ENCODE results near the gene FARP2.
A peak's percentile ranks its signal among the peaks of the same experiment; 100 is the strongest.

The FARP2 gene

DNA sequence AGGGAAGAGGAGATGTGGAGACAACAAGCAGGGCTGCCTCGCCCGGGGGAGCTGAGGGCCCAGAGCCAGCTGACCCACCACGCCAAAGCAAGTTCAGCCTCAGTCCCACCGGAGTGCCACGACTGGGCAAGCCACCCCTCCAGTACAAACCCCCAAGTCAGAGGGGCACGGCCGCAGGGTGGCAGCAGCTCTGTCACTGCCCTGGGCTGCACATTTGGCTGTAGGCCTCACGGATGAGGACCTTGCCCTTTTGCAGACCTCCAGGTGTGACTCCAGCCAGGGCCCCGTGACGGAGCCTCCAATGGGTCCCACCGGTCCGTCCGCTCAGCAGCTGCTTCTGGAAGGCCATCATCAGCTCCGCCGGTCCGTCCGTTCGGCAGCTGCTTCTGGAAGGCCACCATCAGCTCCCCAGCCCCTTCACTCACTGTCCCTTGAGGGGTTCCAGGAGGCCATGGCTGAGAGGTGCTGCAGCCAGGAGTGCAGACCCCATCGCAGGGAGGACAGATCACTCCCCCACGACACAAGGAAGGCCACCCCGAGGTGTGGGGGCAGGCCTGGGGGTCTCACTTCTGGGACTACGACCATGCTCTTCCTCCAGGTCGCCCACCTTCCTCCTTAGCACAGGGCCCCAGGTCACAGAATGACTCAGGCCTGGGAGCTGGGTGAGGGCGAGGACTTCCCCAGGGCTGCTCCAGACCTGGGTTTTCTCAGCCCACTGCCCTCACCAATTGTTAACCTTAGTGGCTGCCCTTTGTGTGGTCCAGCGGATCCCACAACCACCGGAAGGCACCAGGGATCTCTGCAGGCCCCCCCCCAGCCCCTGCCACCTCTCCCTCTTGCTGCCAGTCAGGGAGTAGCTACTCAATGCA lies 176.9 kb downstream of the FARP2 start:
- no peaks in the 10 kb centered on the region for H3K4me1 ChIP-seq (ENCODE audit: control insufficient read depth in 1 of 2, insufficient read depth in 2 of 2, low read length in 2 of 2)

DNA sequence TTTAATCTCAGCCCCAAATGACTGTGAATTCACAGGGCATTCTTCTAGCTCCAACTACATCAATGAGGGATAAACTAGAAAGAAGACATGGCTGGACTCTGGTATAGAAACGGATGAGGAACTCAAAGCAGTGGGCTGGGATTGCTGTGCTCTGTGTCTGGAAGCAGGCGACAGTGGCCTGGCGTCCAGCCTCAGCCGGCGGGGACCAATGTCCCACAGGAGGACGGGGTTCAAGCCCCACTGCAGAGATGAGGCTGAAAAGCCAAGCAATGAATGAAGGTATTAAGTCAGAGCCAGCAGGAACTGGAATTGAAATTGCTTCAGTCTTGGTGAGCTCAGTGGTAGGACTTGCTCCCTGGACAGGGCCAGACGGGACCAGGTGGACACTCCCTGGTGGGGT lies 178.2 kb downstream of the FARP2 start:
- Histone ChIP-seq H3K4me1 (ENCODE audit: control insufficient read depth in 1 of 2, insufficient read depth in 2 of 2, low read length in 2 of 2) (no peaks in the 10 kb centered on the region), H3K36me3 (ENCODE audit: control insufficient read depth in 1 of 2, insufficient read depth in 2 of 2, low read length in 2 of 2) (no peaks in the 10 kb centered on the region), H3K9me3 (ENCODE audit: control insufficient read depth in 1 of 2, low read length in 2 of 2) (no peaks in the 10 kb centered on the region), H3K27me3 (ENCODE audit: low read depth, low read length) (peaks cover 4% of the 10 kb centered on the region), H3K4me3 (ENCODE audit: low read depth in 1 of 2, low read length in 2 of 2) (no peak overlapping the region), H3K27ac (ENCODE audit: low read length) (no peak overlapping the region)

More for the DNA sequence above, 176.9 kb downstream of the FARP2 start:
- no peak overlapping the region for H3K4me3 ChIP-seq (ENCODE audit: low read depth in 1 of 2, low read length in 2 of 2)
- no peak overlapping the region for H3K27ac ChIP-seq (ENCODE audit: low read length)
- no peaks in the 10 kb centered on the region for H3K27me3 ChIP-seq (ENCODE audit: low read depth, low read length)
- no peaks in the 10 kb centered on the region for H3K9me3 ChIP-seq (ENCODE audit: control insufficient read depth in 1 of 2, low read length in 2 of 2)
- no peaks in the 10 kb centered on the region for H3K36me3 ChIP-seq (ENCODE audit: control insufficient read depth in 1 of 2, insufficient read depth in 2 of 2, low read length in 2 of 2)

DNA sequence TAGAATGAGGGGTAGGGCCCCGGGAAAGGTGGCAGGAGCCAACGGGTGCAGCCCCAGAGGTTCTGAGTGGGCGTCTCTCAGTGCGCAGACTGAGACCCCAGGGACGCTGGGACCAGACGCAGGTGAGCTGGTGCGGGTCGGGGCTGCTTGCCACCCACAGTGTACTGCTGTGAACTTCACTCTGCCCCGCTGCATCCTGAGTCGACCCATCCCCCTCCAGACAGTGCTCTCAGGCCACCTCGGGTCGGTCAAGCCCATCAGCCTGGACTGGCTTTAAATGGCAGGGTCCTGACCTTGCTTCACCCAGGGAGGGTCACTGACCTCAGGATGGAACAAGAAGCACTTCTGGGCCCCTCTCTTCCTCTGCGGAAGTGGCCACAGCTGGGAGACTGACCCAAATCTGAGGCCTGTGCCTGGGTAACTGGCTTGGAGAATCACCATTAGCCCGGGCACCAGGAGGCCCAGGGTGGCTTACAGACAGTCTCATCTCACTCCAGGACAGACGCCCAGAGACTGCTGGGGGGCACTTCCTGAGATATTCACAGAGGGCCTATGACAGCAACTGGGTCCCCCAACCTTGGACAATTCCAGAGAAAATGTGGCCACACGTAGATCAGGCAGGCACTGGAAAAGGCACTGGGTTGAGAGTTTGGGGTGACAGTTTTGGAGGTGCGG lies 178.8 kb downstream of the FARP2 start:
- no peak overlapping the region for H3K27ac ChIP-seq (ENCODE audit: low read length)
- H3K4me3 ChIP-seq (ENCODE audit: low read depth in 1 of 2, low read length in 2 of 2): no peak overlapping the region
- H3K9me3 ChIP-seq (ENCODE audit: control insufficient read depth in 1 of 2, low read length in 2 of 2): no peaks in the 10 kb centered on the region
- H3K36me3 ChIP-seq (ENCODE audit: control insufficient read depth in 1 of 2, insufficient read depth in 2 of 2, low read length in 2 of 2): no peaks in the 10 kb centered on the region
- peaks cover 4% of the 10 kb centered on the region for H3K27me3 ChIP-seq (ENCODE audit: low read depth, low read length)
- no peaks in the 10 kb centered on the region for H3K4me1 ChIP-seq (ENCODE audit: control insufficient read depth in 1 of 2, insufficient read depth in 2 of 2, low read length in 2 of 2)

DNA sequence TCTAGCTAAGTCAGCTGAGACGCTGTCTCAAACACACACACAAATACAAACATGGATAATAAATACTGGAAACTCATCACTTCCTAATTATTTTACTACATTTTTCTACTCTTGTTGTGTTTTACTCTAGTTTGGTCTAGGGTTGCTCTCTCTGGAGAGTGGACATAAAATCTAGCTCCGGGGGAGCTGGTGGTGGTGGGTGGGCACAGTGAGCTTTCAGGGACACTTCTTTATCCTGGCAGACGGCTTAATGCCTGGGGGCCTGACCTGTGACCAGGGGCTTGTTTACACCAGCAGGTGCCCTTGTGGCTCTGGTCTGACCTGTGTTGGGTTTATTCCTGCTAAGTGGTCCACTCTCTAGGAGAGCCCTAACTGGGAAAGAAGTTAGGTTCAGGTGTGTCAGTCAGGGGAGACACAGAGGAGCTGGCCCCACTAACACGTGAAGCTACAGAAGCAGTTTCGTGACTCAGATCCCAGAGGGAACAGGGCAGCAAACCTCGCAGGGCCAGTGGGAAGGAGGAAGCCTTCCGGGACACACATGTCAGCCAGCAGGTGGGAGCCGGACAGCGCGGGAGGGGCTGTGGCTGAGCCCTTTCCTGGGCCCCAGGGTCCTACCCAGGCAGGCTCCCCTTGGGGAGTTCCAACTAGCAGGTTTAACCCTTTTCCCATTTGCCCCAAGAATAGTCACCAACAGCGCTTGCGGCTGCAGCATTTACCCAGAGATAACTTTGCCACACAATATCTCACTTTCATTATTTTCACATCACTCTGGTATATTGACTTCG lies 180.0 kb downstream of the FARP2 start:
- Histone ChIP-seq H3K4me3 (ENCODE audit: low read depth in 1 of 2, low read length in 2 of 2) (no peak overlapping the region), H3K36me3 (ENCODE audit: control insufficient read depth in 1 of 2, insufficient read depth in 2 of 2, low read length in 2 of 2) (no peaks in the 10 kb centered on the region), H3K9me3 (ENCODE audit: control insufficient read depth in 1 of 2, low read length in 2 of 2) (no peaks in the 10 kb centered on the region), H3K27me3 (ENCODE audit: low read depth, low read length) (peaks cover 4% of the 10 kb centered on the region), H3K4me1 (ENCODE audit: control insufficient read depth in 1 of 2, insufficient read depth in 2 of 2, low read length in 2 of 2) (peaks cover 0 to 8% of the 10 kb centered on the region in 2 donors), H3K27ac (ENCODE audit: low read length) (no peak overlapping the region)

DNA sequence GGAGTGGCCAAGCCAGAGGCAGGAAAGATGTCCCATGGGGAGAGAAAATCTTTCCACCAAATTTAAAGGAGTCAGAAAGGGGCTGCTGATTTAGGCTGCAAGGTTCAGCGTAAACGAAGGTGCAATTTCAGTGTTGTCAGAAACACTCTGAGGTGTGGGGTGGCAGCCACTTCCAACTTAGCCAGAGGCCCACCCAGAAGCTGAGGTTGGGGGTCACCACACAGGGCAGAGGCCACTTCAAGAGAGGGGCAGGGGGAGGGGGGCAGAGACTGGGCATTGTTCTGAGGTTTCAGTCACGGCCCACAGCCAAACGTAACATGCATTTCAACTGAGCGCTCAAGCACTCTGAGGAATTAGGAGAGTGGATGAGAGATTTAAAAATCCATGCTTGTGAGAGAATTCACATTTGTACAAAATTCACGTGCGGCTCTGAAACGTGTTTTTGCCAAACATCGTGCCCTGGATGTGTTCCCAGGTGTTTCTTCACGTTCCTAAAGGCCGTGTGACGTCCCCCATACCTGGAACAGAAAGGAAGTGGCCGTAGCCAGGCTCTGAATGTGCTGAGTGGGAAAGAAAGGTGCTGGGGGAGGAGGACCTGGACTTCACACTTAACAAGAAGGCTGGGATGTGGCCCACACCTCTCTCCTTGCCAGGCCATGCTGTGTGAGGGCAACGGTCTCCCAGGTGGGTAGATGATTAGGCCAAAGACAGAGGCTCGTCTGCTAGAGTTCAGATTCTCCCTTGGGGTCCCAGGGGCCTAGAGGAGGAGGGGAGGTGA lies 182.9 kb downstream of the FARP2 start:
- no peaks in the 10 kb centered on the region for H3K36me3 ChIP-seq (ENCODE audit: control insufficient read depth in 1 of 2, insufficient read depth in 2 of 2, low read length in 2 of 2)
- H3K27me3 ChIP-seq (ENCODE audit: low read depth, low read length): peaks cover 12% of the 10 kb centered on the region
- peaks cover 0 to 15% of the 10 kb centered on the region in 2 donors for H3K4me1 ChIP-seq (ENCODE audit: control insufficient read depth in 1 of 2, insufficient read depth in 2 of 2, low read length in 2 of 2)
- H3K27ac ChIP-seq (ENCODE audit: low read length): no peak overlapping the region
- no peak overlapping the region for H3K4me3 ChIP-seq (ENCODE audit: low read depth in 1 of 2, low read length in 2 of 2)
- no peaks in the 10 kb centered on the region for H3K9me3 ChIP-seq (ENCODE audit: control insufficient read depth in 1 of 2, low read length in 2 of 2)

DNA sequence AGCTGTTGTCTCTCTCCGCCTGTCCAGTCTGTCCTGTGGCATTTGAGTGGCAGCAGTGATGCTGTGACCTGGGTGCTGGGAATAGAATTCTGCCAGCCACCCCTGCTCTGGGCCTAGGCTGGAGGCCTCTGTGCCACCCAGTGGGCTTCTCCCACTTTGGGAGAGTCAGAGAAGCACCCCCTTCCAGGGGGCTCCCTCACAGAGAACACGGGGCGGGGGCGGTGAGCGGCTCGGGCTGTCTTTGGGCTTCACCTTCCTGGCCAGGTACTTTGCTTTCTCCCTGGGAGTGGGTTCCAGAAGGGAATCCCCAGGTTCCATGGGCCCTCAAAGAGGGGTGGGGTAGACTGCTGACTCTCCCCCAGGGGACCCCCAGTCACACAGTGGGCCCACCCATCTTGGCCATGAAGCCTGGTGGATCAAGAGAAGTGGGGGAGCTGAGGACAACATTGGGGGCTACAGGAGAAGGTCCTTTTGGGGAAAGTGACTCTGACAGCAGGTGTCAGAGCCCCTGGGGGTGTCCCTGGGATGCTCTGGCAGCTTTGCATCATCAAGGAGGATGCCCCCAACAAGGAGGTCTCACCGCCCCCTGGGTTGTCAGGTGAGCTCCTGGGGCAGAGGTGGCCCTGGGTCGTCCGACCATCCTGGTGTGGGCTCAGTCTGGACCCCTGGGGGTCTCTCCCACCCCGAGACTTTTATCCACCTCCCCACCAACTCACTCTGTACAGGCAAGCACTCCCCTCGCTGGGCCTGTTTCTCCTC lies 183.7 kb downstream of the FARP2 start:
- Histone ChIP-seq H3K27me3 (ENCODE audit: low read depth, low read length) (peaks cover 12% of the 10 kb centered on the region), H3K4me3 (ENCODE audit: low read depth in 1 of 2, low read length in 2 of 2) (no peak overlapping the region), H3K36me3 (ENCODE audit: control insufficient read depth in 1 of 2, insufficient read depth in 2 of 2, low read length in 2 of 2) (no peaks in the 10 kb centered on the region), H3K27ac (ENCODE audit: low read length) (no peak overlapping the region), H3K9me3 (ENCODE audit: control insufficient read depth in 1 of 2, low read length in 2 of 2) (no peaks in the 10 kb centered on the region), H3K4me1 (ENCODE audit: control insufficient read depth in 1 of 2, insufficient read depth in 2 of 2, low read length in 2 of 2) (peaks cover 0 to 15% of the 10 kb centered on the region in 2 donors)

DNA sequence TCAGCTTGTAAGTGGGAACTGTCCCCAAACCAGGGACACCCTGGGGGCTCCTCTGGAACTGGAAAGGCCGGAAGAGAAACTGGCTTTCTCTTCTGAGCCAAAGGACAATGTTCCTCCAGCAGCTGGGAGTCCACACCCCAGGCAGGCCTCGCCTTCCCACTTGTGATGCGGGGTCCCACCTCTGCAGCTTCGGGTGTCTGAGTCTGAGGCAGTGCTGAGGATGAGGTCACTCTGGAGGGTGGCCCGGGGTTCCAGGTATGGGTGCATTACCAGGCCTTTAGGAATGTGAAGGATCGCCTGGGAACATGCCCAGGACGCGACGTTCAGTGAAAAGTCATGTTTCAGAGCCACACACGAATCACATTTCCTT lies 184.3 kb downstream of the FARP2 start:
- Histone ChIP-seq H3K9me3 (ENCODE audit: control insufficient read depth in 1 of 2, low read length in 2 of 2) (no peaks in the 10 kb centered on the region), H3K27ac (ENCODE audit: low read length) (no peak overlapping the region), H3K27me3 (ENCODE audit: low read depth, low read length) (peaks cover 12% of the 10 kb centered on the region), H3K36me3 (ENCODE audit: control insufficient read depth in 1 of 2, insufficient read depth in 2 of 2, low read length in 2 of 2) (no peaks in the 10 kb centered on the region), H3K4me1 (ENCODE audit: control insufficient read depth in 1 of 2, insufficient read depth in 2 of 2, low read length in 2 of 2) (peaks cover 0 to 15% of the 10 kb centered on the region in 2 donors), H3K4me3 (ENCODE audit: low read depth in 1 of 2, low read length in 2 of 2) (peak overlapping the region in 1 of 2 donors; percentile 58)

DNA sequence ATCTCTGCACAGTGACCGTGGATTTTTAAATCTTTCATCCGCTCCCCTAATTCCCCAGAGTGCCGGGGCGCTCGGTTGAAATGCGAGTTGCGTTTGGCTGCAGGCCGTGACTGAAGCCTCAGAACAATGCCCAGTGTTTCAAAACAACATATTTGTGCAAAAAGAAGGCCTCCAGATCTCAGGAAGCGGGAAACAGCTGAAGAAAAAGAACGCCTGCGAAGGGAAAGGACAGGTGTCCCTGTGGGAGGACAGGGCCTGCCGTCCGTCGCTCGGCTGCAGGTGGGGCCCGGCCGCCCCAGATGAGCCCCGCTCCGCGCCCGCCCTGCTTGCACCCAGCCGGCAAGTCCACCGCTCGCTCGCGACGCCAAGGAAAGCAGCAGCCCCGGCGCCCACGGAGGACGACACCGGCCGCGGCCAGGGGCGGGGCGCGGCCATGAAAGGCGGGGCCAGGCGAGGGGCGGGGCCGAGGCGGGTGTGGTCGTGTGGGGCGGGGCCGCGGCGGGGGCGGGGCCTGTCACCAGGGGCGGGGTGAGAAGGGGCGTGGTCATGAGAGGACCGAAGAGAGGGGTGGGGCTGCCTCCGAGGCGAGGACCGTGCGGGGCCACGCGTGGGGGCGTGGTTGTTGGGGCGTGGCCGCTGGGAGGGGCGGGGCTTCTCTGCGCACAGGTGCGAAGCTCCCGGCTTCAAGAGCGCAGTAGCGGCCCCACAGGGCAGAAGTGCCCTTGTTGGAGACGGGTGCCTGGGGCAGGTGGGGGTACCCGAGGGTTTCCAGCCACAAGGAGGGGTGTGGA lies 184.9 kb downstream of the FARP2 start:
- Histone ChIP-seq H3K4me3 (ENCODE audit: low read depth in 1 of 2, low read length in 2 of 2) (peak overlapping the region; percentile 39 to 58), H3K36me3 (ENCODE audit: control insufficient read depth in 1 of 2, insufficient read depth in 2 of 2, low read length in 2 of 2) (no peaks in the 10 kb centered on the region), H3K27ac (ENCODE audit: low read length) (no peak overlapping the region), H3K27me3 (ENCODE audit: low read depth, low read length) (peaks cover 12% of the 10 kb centered on the region), H3K4me1 (ENCODE audit: control insufficient read depth in 1 of 2, insufficient read depth in 2 of 2, low read length in 2 of 2) (peaks cover 0 to 15% of the 10 kb centered on the region in 2 donors), H3K9me3 (ENCODE audit: control insufficient read depth in 1 of 2, low read length in 2 of 2) (no peaks in the 10 kb centered on the region)

DNA sequence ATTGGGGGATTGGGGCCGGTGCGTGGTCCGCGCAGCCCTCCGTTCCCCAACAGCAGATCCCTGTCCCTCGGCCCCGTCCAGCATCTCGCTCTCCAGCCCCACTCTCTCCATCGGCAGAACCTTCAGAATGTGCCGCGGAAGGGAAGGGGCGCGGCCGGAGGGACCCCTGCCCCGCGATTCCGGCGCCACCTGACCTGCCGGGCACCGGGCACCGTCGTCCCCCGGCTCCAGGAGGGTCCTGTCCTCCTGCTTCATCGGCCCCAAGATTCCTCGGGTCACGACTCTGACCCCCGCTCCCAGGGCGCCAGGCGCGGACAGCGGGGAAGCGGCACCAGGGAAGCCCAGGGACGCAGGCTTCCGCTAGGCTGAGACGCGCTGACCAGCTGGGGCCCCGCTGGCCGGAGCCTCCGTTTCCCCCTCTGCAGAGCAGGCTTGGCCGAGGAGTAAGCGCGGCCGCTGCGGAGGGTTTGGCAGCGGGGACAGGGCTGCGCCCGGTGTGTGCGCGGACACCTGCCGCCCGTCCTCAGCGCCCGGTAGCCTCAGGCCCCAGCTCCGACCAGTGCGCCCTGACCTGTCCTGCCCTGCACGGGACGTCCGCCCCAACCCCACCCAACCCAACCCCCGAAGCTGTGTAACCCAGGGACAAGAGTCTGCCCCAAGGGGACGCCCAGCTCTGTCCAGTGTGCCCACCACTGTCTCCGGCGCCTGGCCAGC lies 185.6 kb downstream of the FARP2 start:
- peak overlapping the region in 1 of 2 donors; percentile 58 for H3K4me3 ChIP-seq (ENCODE audit: low read depth in 1 of 2, low read length in 2 of 2)
- peaks cover 0 to 15% of the 10 kb centered on the region in 2 donors for H3K4me1 ChIP-seq (ENCODE audit: control insufficient read depth in 1 of 2, insufficient read depth in 2 of 2, low read length in 2 of 2)
- peaks cover 12% of the 10 kb centered on the region for H3K27me3 ChIP-seq (ENCODE audit: low read depth, low read length)
- no peak overlapping the region for H3K27ac ChIP-seq (ENCODE audit: low read length)
- H3K36me3 ChIP-seq (ENCODE audit: control insufficient read depth in 1 of 2, insufficient read depth in 2 of 2, low read length in 2 of 2): no peaks in the 10 kb centered on the region
- no peaks in the 10 kb centered on the region for H3K9me3 ChIP-seq (ENCODE audit: control insufficient read depth in 1 of 2, low read length in 2 of 2)
